Astrocyte (in vitro differentiated cells and primary cell): ENCODE results near the gene FCER1G. TPM values are rescaled to one million over a fixed set of nuclear protein-coding genes. Genes with fewer than 3 reads are reported as not detected.

ENCODE experiments used
- DNase-seq: peaks from one replicate; pipeline ENCODE4 v3.0.0-alpha.2; 2010; ENCODE audit warnings: low read depth
- FAIRE-seq: peaks from 2 replicates; lab custom pipeline; 2011; peaks lifted over from hg19 to GRCh38; lab: Jason Lieb, UNC
- H2AFZ ChIP-seq: 2 replicates; pipeline ENCODE4 v1.6.0; 2012; ENCODE audit warnings: low read depth, low read length, inconsistent platforms
- H3K27ac ChIP-seq: 2 replicates; pipeline ENCODE4 v1.5.1; 2011; ENCODE audit warnings: low read depth, low read length, inconsistent platforms
- H3K27me3 ChIP-seq: 2 replicates; pipeline ENCODE4 v1.6.0; 2011; ENCODE audit warnings: low read length, inconsistent platforms; ENCODE audit not compliant: insufficient read depth
- H3K36me3 ChIP-seq: 2 replicates; pipeline ENCODE4 v1.5.1; 2011; ENCODE audit warnings: low read length, inconsistent platforms; ENCODE audit not compliant: insufficient read depth
- H3K4me1 ChIP-seq: 2 replicates; pipeline ENCODE4 v1.5.1; 2011; ENCODE audit warnings: low read length, inconsistent platforms; ENCODE audit not compliant: insufficient read depth
- H3K4me2 ChIP-seq: 2 replicates; pipeline ENCODE4 v1.6.0; 2012; ENCODE audit warnings: low read length, inconsistent platforms
- H3K4me3 ChIP-seq: 2 replicates; pipeline ENCODE4 v1.5.1; 2011; ENCODE audit warnings: low read depth, mild to moderate bottlenecking, low read length, inconsistent platforms; ENCODE audit not compliant: insufficient read depth
- H3K79me2 ChIP-seq: 2 replicates; pipeline ENCODE4 v1.6.0; 2012; ENCODE audit warnings: mild to moderate bottlenecking, low read length, inconsistent platforms; ENCODE audit not compliant: insufficient read depth
- H3K9ac ChIP-seq: 2 replicates; pipeline ENCODE4 v1.6.0; 2012; ENCODE audit warnings: mild to moderate bottlenecking, low read length, inconsistent platforms
- H3K9me3 ChIP-seq: 2 replicates; pipeline ENCODE4 v1.5.1; 2012; ENCODE audit warnings: low read depth, mild to moderate bottlenecking, low read length, inconsistent platforms; ENCODE audit not compliant: insufficient read depth
- H4K20me1 ChIP-seq: 2 replicates; pipeline ENCODE4 v1.6.0; 2012; ENCODE audit warnings: low read length, inconsistent platforms; ENCODE audit not compliant: insufficient read depth
- H3K27ac Mint-ChIP-seq: one replicate; pipeline ENCODE4 v1.8.0; 2021; ENCODE audit warnings: mild to moderate bottlenecking, mixed read lengths; ENCODE audit not compliant: unreplicated experiment
- H3K27me3 Mint-ChIP-seq: one replicate; pipeline ENCODE4 v1.8.0; 2021; ENCODE audit warnings: low read depth, mixed read lengths; ENCODE audit not compliant: unreplicated experiment
- H3K36me3 Mint-ChIP-seq: one replicate; pipeline ENCODE4 v1.8.0; 2021; ENCODE audit warnings: low read depth, mixed read lengths; ENCODE audit not compliant: unreplicated experiment
- H3K4me1 Mint-ChIP-seq: one replicate; pipeline ENCODE4 v1.8.0; 2021; ENCODE audit warnings: low read depth, mixed read lengths; ENCODE audit not compliant: unreplicated experiment
- H3K4me3 Mint-ChIP-seq: one replicate; pipeline ENCODE4 v1.8.0; 2021; ENCODE audit warnings: mild to moderate bottlenecking, moderate library complexity, mixed read lengths; ENCODE audit not compliant: unreplicated experiment
- H3K9me3 Mint-ChIP-seq: one replicate; pipeline ENCODE4 v1.8.0; 2021; ENCODE audit warnings: mild to moderate bottlenecking, mixed read lengths; ENCODE audit not compliant: unreplicated experiment
- EZH2 ChIP-seq: IDR thresholded peaks from 2 replicates; pipeline ENCODE4 v1.6.1; 2012; ENCODE audit warnings: mild to moderate bottlenecking, low read length, inconsistent platforms; ENCODE audit not compliant: insufficient read depth
- total RNA-seq: library from RNA; stranded (reverse); gene quantifications from 2 replicates; pipeline ENCODE4 v1.2.1, GENCODE V29; 2021
- TF ChIP-seq, protein P1 (sequence below): IDR thresholded peaks from 2 replicates; pipeline ENCODE4 v1.5.1; 2011; ENCODE audit warnings: low read depth, mild to moderate bottlenecking, inconsistent platforms, low read length, moderate library complexity; ENCODE audit not compliant: insufficient read depth

Gene FCER1G
- total RNA-seq, 1 donor from 2014 or later, result 0.68 TPM

DNA sequence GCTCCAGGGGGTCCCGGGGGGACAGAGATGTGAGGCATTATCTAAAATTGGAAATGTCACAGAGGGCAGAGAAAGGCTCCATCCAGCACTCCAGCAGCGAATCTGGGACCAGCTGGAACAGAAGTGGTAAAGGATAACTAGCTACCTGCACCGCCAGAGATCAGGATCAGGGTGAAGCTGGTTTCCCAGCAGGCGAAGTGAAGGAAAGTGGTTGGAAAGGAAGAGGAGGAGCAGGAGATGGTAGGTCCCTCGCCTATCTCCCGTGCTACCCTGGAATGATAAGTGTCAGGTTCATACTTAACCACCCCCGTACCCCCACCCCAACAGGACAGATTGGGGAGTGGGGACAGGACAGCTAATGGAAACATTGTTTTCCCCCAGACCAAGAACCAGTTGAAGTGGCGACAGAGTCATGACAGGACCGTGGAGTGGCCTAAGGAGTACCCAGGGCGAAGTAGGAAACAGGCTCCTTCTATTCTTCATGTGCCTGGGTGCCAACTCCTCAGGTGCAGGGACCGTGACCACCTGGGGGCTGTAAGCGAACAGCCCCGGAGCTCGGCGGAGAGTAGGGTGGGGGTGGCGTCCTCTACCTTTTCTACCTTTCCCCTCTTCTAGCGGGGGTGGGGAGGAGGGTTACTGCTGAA lies 38.5 kb upstream of the FCER1G start:
- Mint-ChIP-seq H3K27ac (peak overlapping the region; percentile 98), H3K27me3 (no peaks in the 10 kb centered on the region), H3K4me3 (peak overlapping the region; percentile 99), H3K4me1 (peaks cover 21% of the 10 kb centered on the region), H3K9me3 (no peaks in the 10 kb centered on the region), H3K36me3 (peaks cover 39% of the 10 kb centered on the region)
- peaks cover 23% of the 10 kb centered on the region for H3K4me1 ChIP-seq
- DNase-seq (no peak), FAIRE-seq (no peak)
- peaks cover 14% of the 10 kb centered on the region for H3K36me3 ChIP-seq
- H3K27me3 ChIP-seq, result no peaks in the 10 kb centered on the region
- peaks cover 11% of the 10 kb centered on the region for H4K20me1 ChIP-seq
- TF ChIP-seq EZH2, result no peak
- TF ChIP-seq, protein P1, sequence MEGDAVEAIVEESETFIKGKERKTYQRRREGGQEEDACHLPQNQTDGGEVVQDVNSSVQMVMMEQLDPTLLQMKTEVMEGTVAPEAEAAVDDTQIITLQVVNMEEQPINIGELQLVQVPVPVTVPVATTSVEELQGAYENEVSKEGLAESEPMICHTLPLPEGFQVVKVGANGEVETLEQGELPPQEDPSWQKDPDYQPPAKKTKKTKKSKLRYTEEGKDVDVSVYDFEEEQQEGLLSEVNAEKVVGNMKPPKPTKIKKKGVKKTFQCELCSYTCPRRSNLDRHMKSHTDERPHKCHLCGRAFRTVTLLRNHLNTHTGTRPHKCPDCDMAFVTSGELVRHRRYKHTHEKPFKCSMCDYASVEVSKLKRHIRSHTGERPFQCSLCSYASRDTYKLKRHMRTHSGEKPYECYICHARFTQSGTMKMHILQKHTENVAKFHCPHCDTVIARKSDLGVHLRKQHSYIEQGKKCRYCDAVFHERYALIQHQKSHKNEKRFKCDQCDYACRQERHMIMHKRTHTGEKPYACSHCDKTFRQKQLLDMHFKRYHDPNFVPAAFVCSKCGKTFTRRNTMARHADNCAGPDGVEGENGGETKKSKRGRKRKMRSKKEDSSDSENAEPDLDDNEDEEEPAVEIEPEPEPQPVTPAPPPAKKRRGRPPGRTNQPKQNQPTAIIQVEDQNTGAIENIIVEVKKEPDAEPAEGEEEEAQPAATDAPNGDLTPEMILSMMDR, result no peak
- H2AFZ ChIP-seq, result peak overlapping the region; percentile 100
- peak overlapping the region; percentile 100 for H3K4me2 ChIP-seq
- H3K9ac ChIP-seq, result peak overlapping the region; percentile 98
- H3K9me3 ChIP-seq, result no peaks in the 10 kb centered on the region
- H3K4me3 ChIP-seq, result peak overlapping the region; percentile 91
- peaks cover 19% of the 10 kb centered on the region for H3K79me2 ChIP-seq
- H3K27ac ChIP-seq, result peak overlapping the region; percentile 91

DNA sequence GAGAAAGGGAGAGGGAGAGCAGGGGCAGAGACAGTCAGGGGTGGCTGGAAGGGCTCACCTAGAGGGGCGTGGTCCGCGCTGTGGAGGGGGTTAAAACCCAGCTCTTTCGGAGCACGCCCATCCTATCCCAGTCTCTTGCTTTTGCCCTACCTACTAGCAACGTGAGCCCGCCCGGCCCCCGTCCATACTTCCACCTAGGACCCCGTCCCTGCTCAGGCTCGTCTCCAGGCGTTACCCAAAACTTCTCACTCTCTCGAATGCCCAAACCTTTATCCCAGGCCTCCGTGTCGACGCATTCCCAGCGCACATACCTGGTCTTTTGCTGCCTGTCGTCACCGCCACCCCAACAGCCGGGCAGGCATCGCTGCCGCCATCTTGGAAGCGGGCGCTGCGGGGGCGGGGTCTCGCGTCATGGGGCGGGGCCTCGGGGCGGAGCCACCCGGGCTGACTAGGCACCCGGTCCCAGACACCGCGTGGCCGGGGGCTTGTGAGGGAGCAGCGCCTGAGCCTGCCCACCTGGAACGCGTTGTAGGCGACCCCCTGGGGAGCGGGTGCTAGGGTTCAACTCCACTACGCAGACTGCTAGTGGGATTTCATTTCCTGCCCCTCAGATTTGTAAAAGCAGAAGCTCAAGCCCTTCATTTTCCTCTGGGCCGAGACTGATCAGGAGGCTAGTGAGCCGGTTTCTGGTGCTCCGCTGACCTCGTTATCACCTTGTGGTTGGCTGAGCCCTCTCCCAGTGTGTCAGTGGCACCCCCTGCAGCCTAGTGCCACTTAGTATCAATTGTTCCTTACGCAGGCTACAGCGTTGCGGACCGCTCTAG lies 37.8 kb upstream of the FCER1G start, which contains the start of gene B4GALT3:
Gene B4GALT3 (minus strand): TSS at position 396 of the 824 bp plus-strand sequence. CDS start 1,447 bp downstream, outside the sequence.
- peaks cover 26% of the 10 kb centered on the region for H3K4me1 ChIP-seq
- H3K9ac ChIP-seq, result peak within 1 kb of the TSS; percentile 98
- FAIRE-seq (no peak), DNase-seq (peak; percentile 46)
- peaks cover 19% of the 10 kb centered on the region for H3K79me2 ChIP-seq
- TF ChIP-seq EZH2, result no peak
- TF ChIP-seq, protein P1, result no peak
- H3K4me1 Mint-ChIP-seq, result peaks cover 25% of the 10 kb centered on the region
- peaks cover 8% of the 10 kb centered on the region for H3K36me3 ChIP-seq
- peak within 1 kb of the TSS; percentile 91 for H3K4me3 ChIP-seq
- H3K27ac ChIP-seq, result peak within 1 kb of the TSS; percentile 91
- peaks cover 32% of the 10 kb centered on the region for H3K36me3 Mint-ChIP-seq
- peaks cover 10% of the 10 kb centered on the region for H4K20me1 ChIP-seq
- H3K9me3 ChIP-seq, result no peaks in the 10 kb centered on the region
- H3K27ac Mint-ChIP-seq, result peak within 1 kb of the TSS; percentile 98
- no peaks in the 10 kb centered on the region for H3K27me3 ChIP-seq
- no peaks in the 10 kb centered on the region for H3K9me3 Mint-ChIP-seq
- peak within 1 kb of the TSS; percentile 100 for H2AFZ ChIP-seq
- peak within 1 kb of the TSS; percentile 99 for H3K4me3 Mint-ChIP-seq
- H3K27me3 Mint-ChIP-seq, result no peaks in the 10 kb centered on the region
- peak within 1 kb of the TSS; percentile 100 for H3K4me2 ChIP-seq

DNA sequence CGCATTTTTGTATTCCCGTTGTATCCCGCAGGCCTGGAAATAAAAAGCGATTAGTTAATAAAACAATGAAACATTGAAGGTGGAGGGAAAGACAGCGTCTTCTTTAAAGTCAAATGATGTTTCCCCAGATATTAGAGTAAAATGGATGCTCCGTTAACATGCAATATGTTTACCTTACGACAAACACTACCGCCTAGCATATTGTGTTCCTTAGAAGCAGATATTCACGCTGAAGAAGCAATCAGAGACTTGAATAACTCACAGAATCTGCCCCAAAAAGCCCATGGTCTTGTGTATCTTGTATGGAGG lies 37.2 kb upstream of the FCER1G start:
- H3K27me3 Mint-ChIP-seq, result no peaks in the 10 kb centered on the region

More for the DNA sequence above, 37.2 kb upstream of the FCER1G start:
- FAIRE-seq (no peak), DNase-seq (no peak)
- Histone ChIP-seq H4K20me1 (peaks cover 7% of the 10 kb centered on the region), H2AFZ (peak overlapping the region; percentile 100), H3K9ac (peak overlapping the region; percentile 98), H3K27me3 (no peaks in the 10 kb centered on the region), H3K36me3 (peaks cover 8% of the 10 kb centered on the region), H3K4me2 (peak overlapping the region; percentile 100), H3K27ac (peak overlapping the region; percentile 91), H3K9me3 (no peaks in the 10 kb centered on the region), H3K79me2 (peaks cover 19% of the 10 kb centered on the region), H3K4me3 (peak overlapping the region; percentile 91), H3K4me1 (peaks cover 24% of the 10 kb centered on the region)
- TF ChIP-seq EZH2, result no peak
- TF ChIP-seq, protein P1, result no peak
- Mint-ChIP-seq H3K4me1 (peaks cover 22% of the 10 kb centered on the region), H3K9me3 (no peaks in the 10 kb centered on the region), H3K36me3 (peaks cover 29% of the 10 kb centered on the region), H3K27ac (peak overlapping the region; percentile 98), H3K4me3 (peak overlapping the region; percentile 99)
